ENCODE measurements around the gene FAM200B. TPM values are rescaled to one million over a fixed set of nuclear protein-coding genes. Genes with fewer than 3 reads are reported as not detected.
A peak's percentile ranks its signal among the peaks of the same experiment; 100 is the strongest.

FAM200B gene
- polyA plus RNA-seq, 1 of the 3 experiments (the other 2 are of a cell fraction), result 46.3 TPM

GRCh38 chr4:15653864-15654592 is 27.6 kb upstream of the FAM200B start:
- Histone ChIP-seq H2AFZ (ENCODE audit: low read depth) (no peak overlapping the region), H4K20me1 (ENCODE audit: insufficient read depth) (peaks cover 18% of the 10 kb centered on the region), H3K4me2 (peak overlapping the region; percentile 85), H3K9me2 (no peaks in the 10 kb centered on the region), H3K27ac (ENCODE audit: low read depth in 2 of 2, low read length in 1 of 2) (peak overlapping the region; percentile 91 to 92), H3K4me3 (ENCODE audit: low read depth in 2 of 2, low read length in 1 of 2) (peak overlapping the region; percentile 71 to 91), H3K79me2 (ENCODE audit: insufficient read depth) (peaks cover 57% of the 10 kb centered on the region), H3K4me1 (ENCODE audit: control insufficient read depth in 1 of 2, insufficient read depth in 2 of 2, low read depth in 1 of 2, low read length in 1 of 2) (peaks cover 19 to 22% of the 10 kb centered on the region in 2 experiments; a peak in 3 of 4 replicates), H3K27me3 (ENCODE audit: insufficient read depth) (no peaks in the 10 kb centered on the region), H3K36me3 (replicated peaks in 1 of 2; ENCODE audit: control insufficient read depth in 1 of 2, insufficient read depth in 2 of 2, low read length in 1 of 2) (peaks cover 2 to 4% of the 10 kb centered on the region in 2 experiments), H3F3A (replicated peaks; ENCODE audit: insufficient read depth) (peaks cover 33% of the 10 kb centered on the region), H3K9me3 (no peaks in the 10 kb centered on the region), H3K9ac (peak overlapping the region; percentile 87)
- ChIA-PET CTCF (interaction anchor here (0.6 to 1.8 kb wide), 5 partner anchors 9 to 552 kb away, joined by 3 to 17 read pairs (median 3); partner anchors contain the start of gene FAM200B), POLR2A (interaction anchor here (2.8 to 3.2 kb wide), 2 partner anchors 27 to 175 kb away, joined by 15 to 20 read pairs; partner anchors contain the start of gene FAM200B)
- peak; percentile 54 for DNase-seq
- TF ChIP-seq NFIC (IDR thresholded peaks at IDR 0.05; ENCODE audit: borderline replicate concordance), result 0 out of 2 replicates have a peak, but pooled peaks have one; percentile 5
- TF ChIP-seq NRF1 (IDR thresholded peaks at IDR 0.05; ENCODE audit: low read depth, low read length), result no peak
- TF ChIP-seq ZBTB33 (IDR thresholded peaks at IDR 0.05; ENCODE audit: borderline replicate concordance, low read depth), result no peak
- TF ChIP-seq RXRA (IDR thresholded peaks at IDR 0.05; ENCODE audit: borderline replicate concordance, low read depth), result no peak
- TF ChIP-seq SMC3 (IDR thresholded peaks at IDR 0.05; ENCODE audit: low read depth, low read length), result no peak
- TF ChIP-seq SIN3A (IDR thresholded peaks at IDR 0.05; ENCODE audit: borderline replicate concordance, low read depth, low read length), result no peak
- TF ChIP-seq GATA2 (CRISPR knock-in tag; IDR thresholded peaks at IDR 0.05), result peak; percentile 31; the same call in 1 of the 2 replicates
- no peak for TF ChIP-seq TAF1 (IDR thresholded peaks at IDR 0.05; ENCODE audit: borderline replicate concordance, low read depth, low read length)
- WGBS (ENCODE audit: low lambda C conversion rate), result 2% methylated on average over 7 of the region's 7 CpGs

DNA sequence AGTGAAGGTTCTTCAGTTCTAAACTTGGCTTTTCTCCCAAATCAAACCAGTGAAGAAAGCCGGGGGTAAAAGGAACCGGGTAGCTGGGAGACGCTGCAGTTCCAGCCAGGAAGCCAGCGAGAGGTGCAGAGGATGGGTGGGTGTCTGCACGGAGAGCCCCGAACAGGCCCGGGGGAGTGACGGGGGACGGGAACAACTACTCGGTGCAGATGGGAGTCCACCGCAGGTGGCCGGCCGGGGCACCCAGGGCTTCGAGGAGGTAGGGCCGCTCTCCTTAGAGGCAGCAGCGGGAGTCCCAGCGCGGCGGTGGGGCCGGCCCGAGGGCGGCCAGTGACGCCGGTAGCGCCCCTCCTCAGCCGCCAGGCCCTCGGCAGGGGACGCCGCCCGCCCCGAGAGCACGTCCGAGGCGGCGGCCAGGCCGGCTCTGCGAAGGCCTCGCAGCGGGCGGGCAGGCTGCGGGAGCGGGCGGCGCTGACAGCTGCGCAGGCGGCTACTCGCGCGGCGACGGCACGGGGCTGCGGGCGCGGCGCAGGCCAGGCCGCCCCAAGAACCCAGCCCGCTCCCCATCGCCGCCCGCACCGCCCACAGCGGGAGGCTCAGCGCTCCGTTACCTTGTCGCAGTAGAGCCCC is 26.9 kb upstream of the FAM200B start:
- no peak for TF ChIP-seq GATA2 (CRISPR knock-in tag; IDR thresholded peaks at IDR 0.05)
- no peak for TF ChIP-seq MXI1 (IDR thresholded peaks at IDR 0.05; ENCODE audit: low read depth, low read length)
- TF ChIP-seq EP300 (IDR thresholded peaks at IDR 0.05; ENCODE audit: borderline replicate concordance in 1 of 2, low read depth in 1 of 2, low read length in 1 of 2), result no peak
- TF ChIP-seq ZBTB33 (IDR thresholded peaks at IDR 0.05; ENCODE audit: borderline replicate concordance, low read depth), result no peak
- TF ChIP-seq MEF2A (IDR thresholded peaks at IDR 0.05; ENCODE audit: borderline replicate concordance, low read depth), result no peak
- TF ChIP-seq, protein P1, sequence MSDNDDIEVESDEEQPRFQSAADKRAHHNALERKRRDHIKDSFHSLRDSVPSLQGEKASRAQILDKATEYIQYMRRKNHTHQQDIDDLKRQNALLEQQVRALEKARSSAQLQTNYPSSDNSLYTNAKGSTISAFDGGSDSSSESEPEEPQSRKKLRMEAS (IDR thresholded peaks at IDR 0.05; ENCODE audit: low read depth), result no peak
- TF ChIP-seq ELF1 (IDR thresholded peaks at IDR 0.05), result no peak
- no peak for TF ChIP-seq FOSL2 (IDR thresholded peaks at IDR 0.05; ENCODE audit: borderline replicate concordance, low read depth)
- no peak for TF ChIP-seq TAF1 (IDR thresholded peaks at IDR 0.05; ENCODE audit: borderline replicate concordance, low read depth, low read length)
- TF ChIP-seq SIN3A (IDR thresholded peaks at IDR 0.05; ENCODE audit: borderline replicate concordance, low read depth, low read length), result peak; percentile 40; the same call in 1 of the 2 replicates
- TF ChIP-seq NFIC (IDR thresholded peaks at IDR 0.05; ENCODE audit: borderline replicate concordance), result 0 out of 2 replicates have a peak, but pooled peaks have one; percentile 1
- peak overlapping the region; percentile 71 to 91 for H3K4me3 ChIP-seq (ENCODE audit: low read depth in 2 of 2, low read length in 1 of 2)
- no peak overlapping the region for H2AFZ ChIP-seq (ENCODE audit: low read depth)
- no peaks in the 10 kb centered on the region for H3K27me3 ChIP-seq (ENCODE audit: insufficient read depth)
- peaks cover 4 to 7% of the 10 kb centered on the region in 2 experiments for H3K36me3 ChIP-seq (replicated peaks in 1 of 2; ENCODE audit: control insufficient read depth in 1 of 2, insufficient read depth in 2 of 2, low read length in 1 of 2)
- peaks cover 19 to 22% of the 10 kb centered on the region in 2 experiments; a peak in 3 of 4 replicates for H3K4me1 ChIP-seq (ENCODE audit: control insufficient read depth in 1 of 2, insufficient read depth in 2 of 2, low read depth in 1 of 2, low read length in 1 of 2)
- H3F3A ChIP-seq (replicated peaks; ENCODE audit: insufficient read depth), result peaks cover 32% of the 10 kb centered on the region
- H3K9ac ChIP-seq, result peak overlapping the region; percentile 87
- peaks cover 51% of the 10 kb centered on the region for H3K79me2 ChIP-seq (ENCODE audit: insufficient read depth)
- peak overlapping the region; percentile 91 to 92 for H3K27ac ChIP-seq (ENCODE audit: low read depth in 2 of 2, low read length in 1 of 2)
- WGBS (ENCODE audit: low lambda C conversion rate), result 4% methylated on average over 5 of the region's 66 CpGs
- no peak for DNase-seq
- POLR2A ChIA-PET, result interaction anchor here (0.7 to 3.2 kb wide), 3 partner anchors 21 to 175 kb away, joined by 3 to 20 read pairs (median 15); partner anchors contain the start of gene FAM200B
- H3K9me2 ChIP-seq, result no peaks in the 10 kb centered on the region
- H3K4me2 ChIP-seq, result peak overlapping the region; percentile 85
- H3K9me3 ChIP-seq, result no peaks in the 10 kb centered on the region
- CTCF ChIA-PET, result interaction anchor here (0.6 to 1.8 kb wide), 4 partner anchors 9 to 551 kb away, joined by 3 to 17 read pairs (median 3); no protein-coding TSS in a partner anchor
- H4K20me1 ChIP-seq (ENCODE audit: insufficient read depth), result peaks cover 14% of the 10 kb centered on the region
